Subcutaneous adipose tissue (tissue), 4 donors: ENCODE results near the gene MVP. TPM values are rescaled to one million over a fixed set of nuclear protein-coding genes. Genes with fewer than 3 reads are reported as not detected.

Experiments used
- total RNA-seq, 4 donors: library from RNA; depleted of rRNA; stranded (reverse); fragments of >200 nt; gene quantifications; one replicate each; pipeline ENCODE4 v1.1.0, GENCODE V29; 2016
- TF ChIP-seq, protein P1 (sequence below): fragments of 450-650 bp; IDR thresholded peaks from one replicate; pipeline ENCODE4 v1.5.1; 2016; ENCODE audit warnings: low read depth, mild to moderate bottlenecking, control low read depth, antibody characterized with exemption, moderate library complexity

The MVP gene
- total RNA-seq, 4 donors from 2014 or later, result 47.1 to 119 (median 103) TPM

DNA sequence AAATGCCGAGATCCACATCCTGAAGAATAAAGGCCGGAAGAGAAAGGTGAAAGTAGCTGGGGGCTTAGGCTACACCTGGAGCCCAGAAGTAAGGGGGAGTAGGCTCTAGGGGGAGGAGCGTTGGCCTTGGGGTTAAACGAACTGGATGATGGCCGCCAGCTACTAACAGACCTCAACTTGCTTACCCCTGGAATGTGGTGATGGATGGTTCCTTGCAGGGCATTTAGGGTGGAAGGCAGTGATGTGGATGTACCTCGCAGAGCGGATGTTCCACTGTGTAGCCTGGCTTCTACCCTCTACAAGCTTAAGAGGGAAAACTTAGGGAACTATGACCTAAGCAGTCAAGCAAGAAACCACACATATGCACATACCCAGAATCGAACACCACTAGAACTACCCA, 16.2 kb upstream of the MVP start:
- TF ChIP-seq, protein P1, sequence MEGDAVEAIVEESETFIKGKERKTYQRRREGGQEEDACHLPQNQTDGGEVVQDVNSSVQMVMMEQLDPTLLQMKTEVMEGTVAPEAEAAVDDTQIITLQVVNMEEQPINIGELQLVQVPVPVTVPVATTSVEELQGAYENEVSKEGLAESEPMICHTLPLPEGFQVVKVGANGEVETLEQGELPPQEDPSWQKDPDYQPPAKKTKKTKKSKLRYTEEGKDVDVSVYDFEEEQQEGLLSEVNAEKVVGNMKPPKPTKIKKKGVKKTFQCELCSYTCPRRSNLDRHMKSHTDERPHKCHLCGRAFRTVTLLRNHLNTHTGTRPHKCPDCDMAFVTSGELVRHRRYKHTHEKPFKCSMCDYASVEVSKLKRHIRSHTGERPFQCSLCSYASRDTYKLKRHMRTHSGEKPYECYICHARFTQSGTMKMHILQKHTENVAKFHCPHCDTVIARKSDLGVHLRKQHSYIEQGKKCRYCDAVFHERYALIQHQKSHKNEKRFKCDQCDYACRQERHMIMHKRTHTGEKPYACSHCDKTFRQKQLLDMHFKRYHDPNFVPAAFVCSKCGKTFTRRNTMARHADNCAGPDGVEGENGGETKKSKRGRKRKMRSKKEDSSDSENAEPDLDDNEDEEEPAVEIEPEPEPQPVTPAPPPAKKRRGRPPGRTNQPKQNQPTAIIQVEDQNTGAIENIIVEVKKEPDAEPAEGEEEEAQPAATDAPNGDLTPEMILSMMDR, result no peak

DNA sequence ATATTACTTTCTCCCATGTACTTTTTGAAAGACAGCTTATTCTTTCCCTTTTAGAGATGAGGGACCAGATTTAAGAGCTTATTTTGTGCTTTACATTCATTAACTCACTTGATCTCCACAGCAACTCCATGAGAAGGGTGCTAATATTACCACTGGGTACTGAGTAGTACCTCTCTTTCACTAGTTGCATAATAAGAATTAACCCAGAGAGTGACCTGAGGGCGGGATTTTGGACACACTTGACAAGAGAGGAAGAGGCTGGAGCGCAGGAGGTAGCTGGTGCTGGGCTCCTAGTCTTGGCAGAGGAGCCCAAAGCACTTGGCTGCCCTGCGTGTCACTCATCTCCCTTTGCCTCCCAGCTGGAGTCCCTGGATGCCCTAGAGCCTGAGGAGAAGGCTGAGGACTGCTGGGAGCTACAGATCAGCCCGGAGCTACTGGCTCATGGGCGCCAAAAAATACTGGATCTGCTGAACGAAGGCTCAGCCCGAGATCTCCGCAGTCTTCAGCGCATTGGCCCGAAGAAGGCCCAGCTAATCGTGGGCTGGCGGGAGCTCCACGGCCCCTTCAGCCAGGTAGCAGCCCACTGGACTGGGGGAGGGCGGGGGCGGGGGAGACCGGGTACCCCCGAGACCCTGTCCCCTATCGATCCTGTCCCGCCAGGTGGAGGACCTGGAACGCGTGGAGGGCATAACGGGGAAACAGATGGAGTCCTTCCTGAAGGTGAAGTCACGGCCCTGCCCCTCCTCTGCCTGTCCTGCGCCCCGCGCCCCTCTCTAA, 15.6 kb upstream of the MVP start:
- TF ChIP-seq, protein P1, result no peak

DNA sequence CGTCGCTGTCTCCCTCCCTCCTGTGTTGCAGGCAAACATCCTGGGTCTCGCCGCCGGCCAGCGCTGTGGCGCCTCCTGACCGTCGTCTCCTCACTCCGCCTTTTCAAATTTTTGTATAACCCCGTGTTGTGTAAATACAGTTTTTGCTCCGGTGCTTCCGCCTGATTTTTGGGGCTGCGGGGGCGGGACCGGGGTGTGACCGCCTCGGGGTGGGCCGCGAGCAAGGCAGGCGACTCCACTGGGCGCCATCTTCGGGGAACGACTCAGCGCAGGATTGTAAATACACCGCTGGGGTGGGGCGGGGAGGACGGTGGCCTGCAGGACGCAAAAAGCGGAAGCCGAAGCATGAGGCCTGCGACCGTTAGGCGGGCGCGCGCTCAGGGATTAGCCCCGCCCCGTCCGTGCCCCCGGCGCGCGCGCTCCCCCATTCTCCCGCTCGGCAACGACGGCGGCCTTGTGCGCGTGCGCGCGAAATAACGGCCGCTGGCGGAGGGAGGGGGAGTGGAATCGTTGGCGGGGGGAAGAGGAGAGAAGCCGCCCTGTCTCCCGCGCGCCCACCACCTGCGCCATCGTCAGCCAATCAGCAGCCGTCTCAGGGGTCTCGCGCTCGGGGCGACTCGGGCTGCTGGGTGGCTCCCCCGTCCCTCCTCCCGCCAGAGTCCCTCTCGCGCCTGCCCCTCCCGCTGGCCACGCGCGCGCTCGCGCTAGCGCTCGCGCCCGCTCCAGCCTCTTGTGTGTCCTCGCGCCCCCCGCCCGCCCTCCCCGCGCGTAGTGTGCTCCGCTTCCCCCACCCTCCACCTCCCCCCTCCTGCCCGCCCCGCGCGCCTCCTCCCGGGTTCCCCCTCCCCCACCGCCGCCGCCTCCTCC, 14.8 kb upstream of the MVP start:
- TF ChIP-seq, protein P1, result no peak

DNA sequence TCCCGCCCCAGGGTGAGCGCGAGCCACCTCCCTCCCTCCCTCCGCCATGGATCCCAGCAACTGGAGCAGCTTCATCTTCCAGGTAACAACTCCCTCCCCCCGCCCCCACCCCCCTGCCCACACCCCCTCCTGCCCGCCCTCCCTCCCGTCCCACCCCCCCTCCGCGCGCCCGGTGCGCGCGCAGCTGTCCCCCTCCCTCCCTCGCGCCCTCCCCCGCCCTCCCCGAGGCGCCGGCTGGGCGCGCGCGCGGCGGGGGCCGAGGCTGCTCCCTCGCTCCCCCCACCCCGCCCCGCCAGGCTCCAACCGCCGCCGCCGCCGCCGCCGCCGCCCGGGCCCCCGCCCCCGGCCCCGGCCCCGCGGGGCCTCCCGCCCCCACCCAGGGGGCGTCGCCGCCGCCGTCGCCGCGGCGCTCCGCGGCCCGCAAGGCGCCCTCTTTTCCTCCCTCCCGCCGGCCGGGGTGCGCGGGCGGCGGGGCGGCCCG, 14.1 kb upstream of the MVP start, which contains the start of gene MAZ:
Gene MAZ, plus strand, starts transcription at position 431 of the 481 bp plus-strand sequence. CDS start 173 bp downstream, outside the sequence.
- TF ChIP-seq, protein P1, result no peak

DNA sequence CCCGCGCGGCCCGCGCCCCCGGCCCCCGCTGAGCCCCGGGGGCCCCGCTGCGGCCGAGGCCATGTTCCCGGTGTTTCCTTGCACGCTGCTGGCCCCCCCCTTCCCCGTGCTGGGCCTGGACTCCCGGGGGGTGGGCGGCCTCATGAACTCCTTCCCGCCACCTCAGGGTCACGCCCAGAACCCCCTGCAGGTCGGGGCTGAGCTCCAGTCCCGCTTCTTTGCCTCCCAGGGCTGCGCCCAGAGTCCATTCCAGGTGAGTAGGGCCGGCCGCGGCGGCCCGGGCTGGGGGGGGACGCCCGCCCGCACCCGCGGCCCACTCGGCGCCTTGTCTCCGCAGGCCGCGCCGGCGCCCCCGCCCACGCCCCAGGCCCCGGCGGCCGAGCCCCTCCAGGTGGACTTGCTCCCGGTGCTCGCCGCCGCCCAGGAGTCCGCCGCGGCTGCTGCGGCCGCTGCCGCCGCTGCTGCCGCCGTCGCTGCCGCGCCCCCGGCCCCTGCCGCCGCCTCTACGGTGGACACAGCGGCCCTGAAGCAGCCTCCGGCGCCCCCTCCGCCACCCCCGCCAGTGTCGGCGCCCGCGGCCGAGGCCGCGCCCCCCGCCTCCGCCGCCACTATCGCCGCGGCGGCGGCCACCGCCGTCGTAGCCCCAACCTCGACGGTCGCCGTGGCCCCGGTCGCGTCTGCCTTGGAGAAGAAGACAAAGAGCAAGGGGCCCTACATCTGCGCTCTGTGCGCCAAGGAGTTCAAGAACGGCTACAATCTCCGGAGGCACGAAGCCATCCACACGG, 13.4 kb upstream of the MVP start:
- TF ChIP-seq, protein P1, result no peak

DNA sequence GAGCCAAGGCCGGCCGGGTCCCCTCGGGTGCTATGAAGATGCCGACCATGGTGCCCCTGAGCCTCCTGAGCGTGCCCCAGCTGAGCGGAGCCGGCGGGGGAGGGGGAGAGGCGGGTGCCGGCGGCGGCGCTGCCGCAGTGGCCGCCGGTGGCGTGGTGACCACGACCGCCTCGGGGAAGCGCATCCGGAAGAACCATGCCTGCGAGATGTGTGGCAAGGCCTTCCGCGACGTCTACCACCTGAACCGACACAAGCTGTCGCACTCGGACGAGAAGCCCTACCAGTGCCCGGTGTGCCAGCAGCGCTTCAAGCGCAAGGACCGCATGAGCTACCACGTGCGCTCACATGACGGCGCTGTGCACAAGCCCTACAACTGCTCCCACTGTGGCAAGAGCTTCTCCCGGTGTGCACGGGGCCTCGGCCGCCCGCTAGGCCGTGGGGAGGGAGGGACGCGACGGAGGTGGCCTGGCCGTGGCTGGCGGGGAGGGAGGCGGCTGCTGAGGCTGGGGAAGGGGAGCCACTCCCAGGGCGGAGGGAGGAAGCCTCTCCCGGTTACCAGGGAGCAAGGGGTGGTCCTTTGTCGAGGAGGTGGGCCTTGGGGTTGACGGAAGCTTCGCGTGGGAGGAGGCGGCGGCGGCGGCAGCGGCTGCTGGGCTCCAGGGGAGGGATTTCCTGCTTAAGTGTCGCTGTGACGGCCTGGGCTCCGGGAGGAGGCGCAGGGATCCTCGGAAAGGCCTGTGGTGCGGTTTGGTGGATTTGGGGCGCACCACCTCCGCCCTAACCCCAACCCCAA, 12.6 kb upstream of the MVP start:
- TF ChIP-seq, protein P1, result no peak
